ENCODE results near the gene PPP1R2B.
"Not testable (repeated sequence)": the region's sequence is repeated elsewhere in the genome, so short reads cannot be mapped to it uniquely, and the experiment has no call there.

Gene PPP1R2B

DNA sequence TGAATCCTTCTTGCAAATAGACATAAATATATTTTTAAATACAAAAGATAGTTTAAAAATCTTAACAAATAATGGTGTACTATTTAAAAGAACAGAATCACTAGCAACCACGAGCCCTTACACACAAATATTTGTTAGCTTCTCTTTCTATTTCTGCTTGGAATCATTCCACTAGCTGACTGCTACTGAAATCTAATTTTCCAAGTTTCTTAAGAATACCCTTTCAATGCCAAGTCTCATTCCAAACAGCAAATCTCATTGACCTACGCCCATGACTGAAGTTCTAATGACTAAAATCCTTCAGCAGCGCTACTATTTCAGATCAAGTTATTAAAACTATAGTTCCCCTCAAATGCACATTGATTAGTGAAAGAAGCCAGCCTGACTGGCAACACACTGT lies 13.2 kb upstream of the PPP1R2B start:
- TF ChIP-seq L3MBTL2 (conservative IDR thresholded peaks at IDR 0.05) (no peak), SUZ12 (IDR thresholded peaks at IDR 0.05) (no peak), BHLHE40 (IDR thresholded peaks at IDR 0.05; ENCODE audit: borderline replicate concordance) (no peak), FOXA1 (IDR thresholded peaks at IDR 0.05) (no peak), LEF1 (IDR thresholded peaks at IDR 0.05; ENCODE audit: borderline replicate concordance) (no peak)
- TF ChIP-seq, protein P1, sequence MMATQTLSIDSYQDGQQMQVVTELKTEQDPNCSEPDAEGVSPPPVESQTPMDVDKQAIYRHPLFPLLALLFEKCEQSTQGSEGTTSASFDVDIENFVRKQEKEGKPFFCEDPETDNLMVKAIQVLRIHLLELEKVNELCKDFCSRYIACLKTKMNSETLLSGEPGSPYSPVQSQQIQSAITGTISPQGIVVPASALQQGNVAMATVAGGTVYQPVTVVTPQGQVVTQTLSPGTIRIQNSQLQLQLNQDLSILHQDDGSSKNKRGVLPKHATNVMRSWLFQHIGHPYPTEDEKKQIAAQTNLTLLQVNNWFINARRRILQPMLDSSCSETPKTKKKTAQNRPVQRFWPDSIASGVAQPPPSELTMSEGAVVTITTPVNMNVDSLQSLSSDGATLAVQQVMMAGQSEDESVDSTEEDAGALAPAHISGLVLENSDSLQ (IDR thresholded peaks at IDR 0.05) = no peak
- POLR2A ChIA-PET = no interaction called here
- no peak for DNase-seq (ENCODE audit: extremely low spot score)
- CTCF ChIA-PET = no interaction called here

DNA sequence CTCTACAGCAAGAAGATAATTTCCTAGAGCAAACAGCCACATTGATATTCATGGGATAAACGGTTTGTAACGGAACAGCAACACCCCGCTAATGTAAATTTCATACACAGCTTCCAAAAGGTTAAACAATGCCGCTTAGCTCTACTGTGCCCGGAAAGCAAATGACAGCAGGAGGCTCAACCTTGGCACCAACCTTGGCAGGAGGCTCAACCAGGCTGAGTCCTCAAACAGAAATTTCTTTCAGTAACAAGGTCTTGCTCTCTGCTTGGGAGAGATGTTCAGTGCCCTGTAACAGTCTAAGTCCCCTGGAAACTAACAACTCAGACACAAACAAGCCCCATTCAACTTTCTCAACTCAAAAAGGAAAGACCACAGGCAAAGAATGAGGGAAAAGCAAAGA lies 11.1 kb upstream of the PPP1R2B start:
- ChIA-PET POLR2A (no interaction called here), CTCF (no interaction called here)
- no peak for TF ChIP-seq ZNF384 (IDR thresholded peaks at IDR 0.05)
- DNase-seq (ENCODE audit: extremely low spot score) = no peak

DNA sequence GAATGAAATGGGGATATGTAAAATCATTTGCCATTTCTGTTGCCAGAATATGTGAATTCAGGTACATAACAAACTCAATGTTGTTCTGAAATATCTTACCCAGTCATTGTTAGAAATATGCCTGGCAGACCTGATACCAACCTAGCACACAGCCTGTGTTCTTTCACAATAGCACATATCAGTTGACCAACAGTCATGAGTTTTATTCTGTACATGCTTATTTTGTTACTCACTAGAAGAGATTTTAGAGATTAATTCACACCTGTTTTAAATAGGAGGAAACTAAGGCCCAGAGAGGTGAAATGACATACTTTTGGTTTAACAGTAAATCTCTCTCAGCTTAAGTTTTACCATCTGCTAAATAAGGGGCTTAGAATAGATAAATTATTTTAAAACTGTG lies 8.4 kb upstream of the PPP1R2B start:
- no peak for TF ChIP-seq TARDBP (IDR thresholded peaks at IDR 0.05)
- TF ChIP-seq FOXK2 (IDR thresholded peaks at IDR 0.05) = no peak
- TF ChIP-seq L3MBTL2 (conservative IDR thresholded peaks at IDR 0.05) = no peak
- TF ChIP-seq LEF1 (IDR thresholded peaks at IDR 0.05; ENCODE audit: borderline replicate concordance) = no peak
- TF ChIP-seq, protein P1 (IDR thresholded peaks at IDR 0.05) = no peak
- no peak for TF ChIP-seq ZNF384 (IDR thresholded peaks at IDR 0.05)
- TF ChIP-seq ELF4 (IDR thresholded peaks at IDR 0.05) = no peak
- no peak for TF ChIP-seq FOXA1 (IDR thresholded peaks at IDR 0.05)
- TF ChIP-seq ARNT (IDR thresholded peaks at IDR 0.05) = no peak
- TF ChIP-seq FOXM1 (IDR thresholded peaks at IDR 0.05; ENCODE audit: borderline replicate concordance) = no peak
- no peak for TF ChIP-seq BHLHE40 (IDR thresholded peaks at IDR 0.05; ENCODE audit: borderline replicate concordance)
- TF ChIP-seq NFRKB (IDR thresholded peaks at IDR 0.05) = no peak
- TF ChIP-seq HDGF (IDR thresholded peaks at IDR 0.05; ENCODE audit: borderline replicate concordance) = no peak
- TF ChIP-seq SP1 (IDR thresholded peaks at IDR 0.05) = no peak
- TF ChIP-seq CTBP1 (IDR thresholded peaks at IDR 0.05; ENCODE audit: borderline replicate concordance) = no peak
- POLR2A ChIA-PET = no interaction called here
- CTCF ChIA-PET = interaction anchor here (0.6 kb wide), 1 partner anchor 120 kb away, joined by 3 read pairs; no protein-coding TSS in a partner anchor
- no peak for DNase-seq (ENCODE audit: extremely low spot score)

DNA sequence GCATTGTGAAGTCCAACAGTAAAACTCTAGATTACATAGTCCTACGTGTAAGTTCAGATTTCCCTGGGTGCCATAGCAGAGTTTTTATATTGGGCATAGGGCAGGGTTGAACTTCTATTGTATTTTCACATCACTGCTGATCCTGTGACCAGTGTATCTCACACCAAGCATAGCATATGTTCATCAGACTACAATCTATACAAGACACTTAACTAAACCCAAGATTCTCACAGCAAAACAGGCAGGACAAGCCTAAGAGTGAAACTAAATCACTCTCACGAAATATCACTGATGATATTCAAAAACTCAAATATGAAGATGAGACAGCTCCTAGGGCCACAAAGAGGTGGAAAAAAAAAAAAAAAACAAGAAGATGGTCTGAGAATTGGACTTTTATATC lies 3.2 kb upstream of the PPP1R2B start:
- POLR2A ChIA-PET = no interaction called here
- CTCF ChIA-PET = no interaction called here
- TF ChIP-seq CTBP1 (IDR thresholded peaks at IDR 0.05; ENCODE audit: borderline replicate concordance) (no peak), ELF4 (IDR thresholded peaks at IDR 0.05) (no peak), SP1 (IDR thresholded peaks at IDR 0.05) (no peak), L3MBTL2 (conservative IDR thresholded peaks at IDR 0.05) (no peak), ARNT (IDR thresholded peaks at IDR 0.05) (no peak), ZNF384 (IDR thresholded peaks at IDR 0.05) (no peak), NFRKB (IDR thresholded peaks at IDR 0.05) (no peak), BHLHE40 (IDR thresholded peaks at IDR 0.05; ENCODE audit: borderline replicate concordance) (no peak), FOXA1 (IDR thresholded peaks at IDR 0.05) (no peak), HDGF (IDR thresholded peaks at IDR 0.05; ENCODE audit: borderline replicate concordance) (no peak), LEF1 (IDR thresholded peaks at IDR 0.05; ENCODE audit: borderline replicate concordance) (no peak), TARDBP (IDR thresholded peaks at IDR 0.05) (no peak), FOXM1 (IDR thresholded peaks at IDR 0.05; ENCODE audit: borderline replicate concordance) (no peak), SUZ12 (IDR thresholded peaks at IDR 0.05) (no peak), FOXK2 (IDR thresholded peaks at IDR 0.05) (no peak)
- TF ChIP-seq, protein P1 (IDR thresholded peaks at IDR 0.05) = no peak
- no peak for DNase-seq (ENCODE audit: extremely low spot score)

DNA sequence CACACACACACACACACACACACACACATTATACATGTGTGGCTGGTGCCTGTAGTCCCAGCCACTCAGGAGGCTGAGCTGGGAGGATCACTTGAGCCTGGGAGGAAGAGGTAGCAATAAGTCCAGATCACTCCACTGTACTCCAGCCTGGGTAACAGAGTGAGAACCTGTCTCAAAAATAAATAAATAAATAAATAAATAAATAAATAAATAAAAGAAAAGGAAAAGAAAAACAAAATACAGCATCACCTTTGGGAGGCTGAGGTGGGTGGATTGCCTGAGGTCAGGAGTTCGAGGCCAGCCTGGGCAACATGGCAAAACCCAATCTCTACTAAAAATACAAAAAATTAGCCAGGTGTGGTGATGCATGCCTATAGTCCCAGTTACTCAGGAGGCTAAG lies 1.6 kb upstream of the PPP1R2B start:
- CTCF ChIA-PET; POLR2A ChIA-PET; DNase-seq (ENCODE audit: extremely low spot score): not testable (repeated sequence)

DNA sequence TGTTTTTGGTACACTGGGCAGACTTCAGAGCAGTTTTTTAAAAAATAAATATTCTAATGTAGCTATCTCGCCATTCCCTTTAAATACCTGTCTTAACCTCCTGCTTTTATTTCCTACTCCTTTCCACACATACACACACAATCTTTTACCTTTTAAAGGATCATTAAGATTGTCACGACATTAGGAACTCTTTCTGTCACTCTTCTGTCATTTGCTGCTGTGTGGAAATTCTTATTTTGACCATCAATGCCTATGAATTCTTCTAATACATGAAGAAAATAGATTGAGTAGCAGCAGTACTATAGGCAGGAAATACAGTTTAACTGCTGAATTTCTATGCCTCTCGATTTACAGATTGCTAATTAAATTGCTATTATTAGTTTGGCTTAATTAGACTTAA lies 1.8 kb downstream of the PPP1R2B start:
- CTCF ChIA-PET = no interaction called here
- POLR2A ChIA-PET = no interaction called here
- no peak for DNase-seq (ENCODE audit: extremely low spot score)
- TF ChIP-seq LEF1 (IDR thresholded peaks at IDR 0.05; ENCODE audit: borderline replicate concordance) = no peak
- no peak for TF ChIP-seq HDGF (IDR thresholded peaks at IDR 0.05; ENCODE audit: borderline replicate concordance)
- TF ChIP-seq SUZ12 (IDR thresholded peaks at IDR 0.05) = no peak

DNA sequence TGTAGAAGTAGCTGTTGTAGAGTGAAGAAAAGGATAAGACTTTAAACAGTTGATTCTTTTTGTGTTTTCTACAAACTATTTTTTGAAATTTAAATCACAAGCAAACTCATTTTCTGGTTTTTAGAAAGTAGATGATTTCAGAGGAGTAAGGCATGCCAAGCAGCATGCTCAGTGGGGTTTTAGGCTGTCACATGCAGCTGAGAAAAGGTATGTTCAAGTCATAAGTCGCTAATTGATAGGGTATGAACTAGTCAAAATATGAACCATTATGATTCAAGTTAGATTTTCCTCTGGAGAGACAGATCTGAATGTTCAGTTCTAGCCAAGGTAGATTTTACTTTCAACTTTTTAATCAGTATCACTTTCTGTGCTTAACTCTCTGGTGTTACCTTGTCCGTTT lies 3.0 kb downstream of the PPP1R2B start:
- CTCF ChIA-PET; DNase-seq (ENCODE audit: extremely low spot score); POLR2A ChIA-PET: not testable (repeated sequence)

DNA sequence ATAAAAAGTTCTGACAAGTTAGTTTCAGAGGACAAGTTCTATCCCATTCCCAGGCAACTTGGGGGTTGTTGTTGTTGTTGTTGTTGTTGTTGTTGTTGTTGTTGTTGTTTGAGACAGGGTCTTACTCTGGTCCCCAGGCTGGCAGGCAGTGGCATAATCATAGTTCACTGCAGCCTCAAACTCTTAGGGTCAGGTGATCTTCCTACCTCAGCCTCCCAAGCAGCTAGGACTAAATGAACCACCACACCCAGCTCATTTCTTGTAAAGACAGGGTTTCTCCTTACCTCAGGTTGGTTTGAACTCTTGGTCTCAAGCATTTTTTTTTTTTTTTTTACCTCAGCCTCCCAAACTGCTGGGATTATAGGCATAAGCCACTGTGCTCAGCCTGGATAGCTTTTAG lies 15.3 kb downstream of the PPP1R2B start:
- DNase-seq (ENCODE audit: extremely low spot score) = no peak
- CTCF ChIA-PET = interaction anchor here (0.7 kb wide), 1 partner anchor 488 kb away, joined by 4 read pairs; no protein-coding TSS in a partner anchor
- no peak for TF ChIP-seq BHLHE40 (IDR thresholded peaks at IDR 0.05; ENCODE audit: borderline replicate concordance)
- POLR2A ChIA-PET = no interaction called here
